H1 (cell line): ENCODE measurements around the gene TRNP1. TPM values are rescaled to one million over a fixed set of nuclear protein-coding genes. Genes with fewer than 3 reads are reported as not detected.

Experiments used
- CTCF ChIA-PET: fragments of 300-600 bp; sonication (Branson Sonifier 250); formaldehyde crosslinking; loops from one replicate; lab custom pipeline; 2021; ENCODE audit not compliant: partially characterized antibody; lab: Charles Lee
- POLR2A ChIA-PET: fragments of 300-600 bp; sonication (Branson Sonifier 250); formaldehyde crosslinking; loops from one replicate; lab custom pipeline; 2021; ENCODE audit warnings: inconsistent platforms; ENCODE audit not compliant: partially characterized antibody; lab: Charles Lee
- DNase-seq, 2 experiments: peaks; one replicate each; pipeline versions ENCODE4 v3.0.0 to v3.0.0-alpha.2; 2010 to 2022; ENCODE audit warnings: low spot score in 2 of 2, low read depth in 1 of 2, mixed read lengths in 1 of 2
- FAIRE-seq: peaks from 2 replicates; lab custom pipeline; 2011; peaks lifted over from hg19 to GRCh38; lab: Jason Lieb, UNC
- H2AFZ ChIP-seq: 2 replicates; pipeline ENCODE4 v1.8.1; 2012; ENCODE audit warnings: low read length, inconsistent platforms
- H2AK5ac ChIP-seq: 2 replicates; pipeline ENCODE4 v1.6.1; 2013; ENCODE audit warnings: low read depth, low read length
- H2BK120ac ChIP-seq: replicated peaks from 2 replicates; pipeline ENCODE3; 2013; ENCODE audit warnings: low read depth, low read length, inconsistent platforms
- H2BK12ac ChIP-seq: 2 replicates; pipeline ENCODE4 v1.6.1; 2013; ENCODE audit warnings: low read depth, low read length
- H2BK15ac ChIP-seq: 2 replicates; pipeline ENCODE4 v1.6.1; 2013; ENCODE audit warnings: low read length
- H2BK20ac ChIP-seq: 2 replicates; pipeline ENCODE4 v1.6.1; 2013; ENCODE audit warnings: low read length
- H2BK5ac ChIP-seq: 2 replicates; pipeline ENCODE4 v1.6.1; 2013; ENCODE audit warnings: low read depth, low read length
- H3K14ac ChIP-seq: 2 replicates; pipeline ENCODE4 v1.6.1; 2013; ENCODE audit warnings: inconsistent platforms; ENCODE audit not compliant: insufficient read length
- H3K18ac ChIP-seq: 2 replicates; pipeline ENCODE4 v1.6.1; 2013; ENCODE audit warnings: low read length; ENCODE audit errors: extremely low read depth
- H3K23ac ChIP-seq: 2 replicates; pipeline ENCODE4 v1.6.1; 2013; ENCODE audit warnings: inconsistent platforms; ENCODE audit not compliant: insufficient read length
- H3K23me2 ChIP-seq: 2 replicates; pipeline ENCODE4 v1.6.1; 2013; ENCODE audit warnings: low read depth, low read length
- H3K27ac ChIP-seq: 2 replicates; pipeline ENCODE4 v1.6.1; 2011; ENCODE audit warnings: low read depth, low read length, inconsistent platforms
- H3K27me3 ChIP-seq, 4 experiments: replicated peaks in 1 of 4; 1 replicate in 1 of 4; 2 replicates in 3 of 4; pipeline versions ENCODE4 v1.6.1 to v1.8.1; 2011 to 2013; ENCODE audit warnings: low read length in 3 of 4, mild to moderate bottlenecking in 3 of 4, inconsistent platforms in 2 of 4, mixed read lengths in 2 of 4, moderate library complexity in 1 of 4; ENCODE audit not compliant: control insufficient read depth in 3 of 4, insufficient read depth in 3 of 4; ENCODE audit errors: extremely low read depth in 1 of 4
- H3K36me3 ChIP-seq, 4 experiments: 2 replicates each; pipeline versions ENCODE4 v1.6.1 to v1.8.1; 2011 to 2013; ENCODE audit warnings: mild to moderate bottlenecking in 4 of 4, low read length in 3 of 4, moderate library complexity in 2 of 4, control low read depth in 1 of 4, inconsistent platforms in 1 of 4; ENCODE audit not compliant: insufficient read depth in 4 of 4, control insufficient read depth in 2 of 4
- H3K4ac ChIP-seq: replicated peaks from 2 replicates; pipeline ENCODE3; 2013; ENCODE audit warnings: low read length, low read depth, mixed read lengths, inconsistent platforms; ENCODE audit not compliant: insufficient read length
- H3K4me1 ChIP-seq, 4 experiments: replicated peaks in 1 of 4; 1 replicate in 1 of 4; 2 replicates in 3 of 4; pipeline versions ENCODE4 v1.6.1 to v1.8.1; 2011 to 2013; ENCODE audit warnings: low read length in 3 of 4, inconsistent platforms in 2 of 4, mixed read lengths in 1 of 4; ENCODE audit not compliant: insufficient read depth in 4 of 4, control insufficient read depth in 3 of 4
- H3K4me2 ChIP-seq, 2 experiments: 2 replicates each; pipeline versions ENCODE4 v1.6.1 to v1.8.1; 2011 to 2013; ENCODE audit warnings: low read depth in 2 of 2, low read length in 2 of 2, control low read depth in 1 of 2, inconsistent platforms in 1 of 2, mild to moderate bottlenecking in 1 of 2; ENCODE audit not compliant: insufficient read depth in 1 of 2
- H3K4me3 ChIP-seq, 4 experiments: fragments of 200-600, 300-600 bp in 1 of 4; sonication (generic), shearing (Covaris generic), sonication (Bioruptor Twin) in 1 of 4; 2 replicates each; pipeline versions ENCODE4 v1.5.1 to v1.8.1; 2011 to 2016; ENCODE audit warnings: low read length in 4 of 4, low read depth in 3 of 4, control low read depth in 2 of 4, inconsistent platforms in 2 of 4, mild to moderate bottlenecking in 2 of 4, mixed read lengths in 1 of 4, moderate library complexity in 1 of 4; ENCODE audit not compliant: insufficient read depth in 2 of 4; ENCODE audit errors: extremely low read depth in 1 of 4
- H3K56ac ChIP-seq: replicated peaks from 2 replicates; pipeline ENCODE3; 2013; ENCODE audit warnings: low read depth, mild to moderate bottlenecking, mixed read lengths, low read length, inconsistent platforms; ENCODE audit not compliant: insufficient read length
- H3K79me1 ChIP-seq: 2 replicates; pipeline ENCODE4 v1.6.1; 2013; ENCODE audit warnings: low read depth, low read length, control low read depth
- H3K79me2 ChIP-seq, 2 experiments: 2 replicates each; pipeline versions ENCODE4 v1.6.1 to v1.8.1; 2012 to 2013; ENCODE audit warnings: low read length in 2 of 2, mild to moderate bottlenecking in 2 of 2, inconsistent platforms in 1 of 2; ENCODE audit not compliant: insufficient read depth in 2 of 2, control insufficient read depth in 1 of 2
- H3K9ac ChIP-seq, 4 experiments: replicated peaks in 1 of 4; 1 replicate in 1 of 4; 2 replicates in 3 of 4; pipeline versions ENCODE4 v1.6.1 to v1.8.1; 2011 to 2013; ENCODE audit warnings: low read depth in 3 of 4, low read length in 3 of 4, control low read depth in 2 of 4, mild to moderate bottlenecking in 2 of 4, moderate library complexity in 2 of 4, inconsistent platforms in 1 of 4; ENCODE audit errors: extremely low read depth in 1 of 4
- H3K9me3 ChIP-seq, 2 experiments: 2 replicates each; pipeline versions ENCODE4 v1.6.1 to v1.8.1; 2012 to 2013; ENCODE audit warnings: mild to moderate bottlenecking in 2 of 2, moderate library complexity in 2 of 2, control low read depth in 1 of 2, inconsistent platforms in 1 of 2, low read depth in 1 of 2, low read length in 1 of 2, mixed read lengths in 1 of 2; ENCODE audit not compliant: insufficient read depth in 2 of 2
- H4K20me1 ChIP-seq, 2 experiments: replicated peaks in 1 of 2; 2 replicates each; pipeline versions ENCODE3 to v1.8.1; 2011 to 2013; ENCODE audit warnings: inconsistent platforms in 2 of 2, low read length in 2 of 2, mild to moderate bottlenecking in 1 of 2; ENCODE audit not compliant: insufficient read depth in 2 of 2, control insufficient read depth in 1 of 2
- H4K5ac ChIP-seq: 2 replicates; pipeline ENCODE4 v1.6.1; 2013; ENCODE audit warnings: low read length, low read depth, mixed read lengths, inconsistent platforms; ENCODE audit not compliant: insufficient read length
- H4K8ac ChIP-seq: 2 replicates; pipeline ENCODE4 v1.8.0; 2013; ENCODE audit warnings: mild to moderate bottlenecking, moderate library complexity, low read length, inconsistent platforms; ENCODE audit not compliant: insufficient read depth; ENCODE audit errors: extremely low read depth
- H4K91ac ChIP-seq: replicated peaks from 2 replicates; pipeline ENCODE3; 2013; ENCODE audit warnings: low read length, mixed read lengths, inconsistent platforms; ENCODE audit not compliant: insufficient read length
- KDM1A ChIP-seq: fragments of 200-600, 300-600 bp; sonication (generic); IDR thresholded peaks from 2 replicates; pipeline ENCODE4 v1.7.1; 2016; ENCODE audit warnings: mild to moderate bottlenecking, low read length, borderline replicate concordance
- RAD21 ChIP-seq, 2 experiments: IDR thresholded peaks in 1 of 2; conservative IDR thresholded peaks in 1 of 2; 2 replicates each; pipeline ENCODE4 v1.6.1; 2011; ENCODE audit warnings: low read depth in 2 of 2, low read length in 2 of 2, improper control_type of control experiment in 1 of 2, inconsistent platforms in 1 of 2, mild to moderate bottlenecking in 1 of 2, moderate library complexity in 1 of 2
- RXRA ChIP-seq: IDR thresholded peaks from 2 replicates; pipeline ENCODE4 v1.6.1; 2011; ENCODE audit warnings: low read depth, mild to moderate bottlenecking, low read length, moderate library complexity; ENCODE audit not compliant: insufficient read depth
- SUZ12 ChIP-seq: fragments of 200-600 bp; sonication (generic); IDR thresholded peaks from 2 replicates; pipeline ENCODE4 v1.6.1; 2012; ENCODE audit warnings: mild to moderate bottlenecking, inconsistent platforms, low read length, moderate library complexity, mixed read lengths
- WGBS, 2 experiments: shearing (Covaris generic) in 1 of 2; methylation state at CpG; one replicate each; pipeline versions ENCODE4 v1.1.6 to v1.1.7; 2013 to 2015; ENCODE audit warnings: low lambda C conversion rate in 2 of 2, mixed read lengths in 2 of 2, inconsistent platforms in 1 of 2, low coverage in 1 of 2, missing lambda C conversion rate in 1 of 2; ENCODE audit not compliant: insufficient replicate concordance in 2 of 2, insufficient coverage in 1 of 2, insufficient read length in 1 of 2; ENCODE audit errors: extremely low coverage in 1 of 2, missing lambda C conversion rate in 1 of 2; 5-methylcytosine and 5-hydroxymethylcytosine counted together
- polyA plus RNA-seq, 7 experiments: library from polyadenylated mRNA; depleted of rRNA in 3 of 7; stranded (reverse) in 5 of 7; unstranded in 2 of 7; fragments of >200 nt in 5 of 7; fragments of 200-250 nt in 2 of 7; gene quantifications; 1 replicate in 5 of 7; 2 replicates in 1 of 7; 4 replicates in 1 of 7; pipeline versions ENCODE4 v1.2.1 to v1.2.3, GENCODE V29; 2011 to 2013; ENCODE audit warnings: missing spikeins in 2 of 7, mixed read lengths in 2 of 7
- total RNA-seq: library from RNA; stranded (reverse); fragmentation: NEBNext Ultra II Directional; extraction: Animal tissue kit (Norgen Biotek cat#: 25700); gene quantifications from 2 replicates; pipeline ENCODE4 v1.2.1, GENCODE V29; 2021

The TRNP1 gene
- total and polyA plus RNA-seq, 2 of the 8 experiments (the other 6 are each of a cell fraction or from before 2014, with no cell fraction given), result 51.7 to 102 TPM

DNA sequence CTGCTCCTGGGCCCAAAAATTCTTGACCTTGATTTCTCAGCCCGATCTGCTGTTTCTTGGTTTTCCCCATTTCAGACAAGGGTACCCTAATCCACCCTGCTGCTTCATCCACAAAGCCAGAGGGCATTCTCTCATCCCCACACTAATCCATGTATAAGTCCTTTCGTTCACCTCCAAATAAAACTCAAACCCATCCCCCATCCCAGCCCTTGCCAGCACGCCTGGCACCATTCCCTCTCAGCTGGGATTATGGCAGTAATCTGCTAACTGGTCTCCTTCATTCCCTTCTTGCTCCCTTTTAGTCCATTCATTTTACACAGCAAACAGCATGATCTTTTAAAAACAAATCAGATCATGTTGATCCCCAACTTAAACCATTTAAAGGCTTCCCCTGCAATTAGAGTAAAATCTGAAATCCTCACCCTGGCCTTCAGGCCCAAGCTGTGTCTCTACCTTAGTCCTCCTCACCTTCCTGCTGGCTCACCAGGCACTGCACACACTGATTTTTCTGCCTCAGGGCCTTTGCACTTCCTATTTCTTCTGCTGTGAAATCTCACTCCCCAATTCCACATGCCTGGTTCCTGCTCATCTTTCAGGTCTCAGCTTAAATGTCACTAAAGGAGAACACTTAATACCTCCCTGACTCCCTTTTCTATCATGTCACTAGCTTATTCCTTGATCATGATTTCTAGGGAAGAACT lies 12.2 kb upstream of the TRNP1 start:
- no peak overlapping the region for H4K91ac ChIP-seq
- no peak overlapping the region for H2AK5ac ChIP-seq
- no peak overlapping the region for H4K8ac ChIP-seq
- H2BK12ac ChIP-seq, result no peak overlapping the region
- H3K9ac ChIP-seq, result no peak overlapping the region
- no peak overlapping the region for H3K56ac ChIP-seq
- H3K18ac ChIP-seq, result no peak overlapping the region
- H3K4me3 ChIP-seq, result no peak overlapping the region
- H3K4ac ChIP-seq, result no peak overlapping the region
- H3K23me2 ChIP-seq, result no peaks in the 10 kb centered on the region
- POLR2A ChIA-PET, result interaction anchor here (1.0 to 42.2 kb wide), 2 partner anchors 21 to 41 kb away, joined by 3 to 1829 read pairs; partner anchors contain the start of genes KDF1, TENT5B and TRNP1
- H3K79me1 ChIP-seq, result no peaks in the 10 kb centered on the region
- H2AFZ ChIP-seq, result no peak overlapping the region
- CTCF ChIA-PET, result interaction anchor here (1.0 to 3.0 kb wide), 4 partner anchors 14 to 303 kb away, joined by 3 to 15 read pairs (median 7); partner anchors contain the start of gene KDF1
- H2BK120ac ChIP-seq, result no peak overlapping the region
- DNase-seq, result no peak
- H3K14ac ChIP-seq, result no peak overlapping the region
- no peaks in the 10 kb centered on the region for H3K27me3 ChIP-seq
- no peak overlapping the region for H2BK15ac ChIP-seq
- no peaks in the 10 kb centered on the region for H3K79me2 ChIP-seq
- no peak for FAIRE-seq
- H2BK20ac ChIP-seq, result no peak overlapping the region
- H3K36me3 ChIP-seq, result no peaks in the 10 kb centered on the region
- no peaks in the 10 kb centered on the region for H3K9me3 ChIP-seq
- H3K4me2 ChIP-seq, result no peak overlapping the region
- no peak overlapping the region for H3K23ac ChIP-seq
- H2BK5ac ChIP-seq, result no peak overlapping the region
- no peak overlapping the region for H4K5ac ChIP-seq
- no peaks in the 10 kb centered on the region for H4K20me1 ChIP-seq
- 82% methylated on average over 3 of the region's 3 CpGs; no CpG with 5 or more reads in 1 of the 2 experiments for WGBS, 2 experiments
- TF ChIP-seq KDM1A (peak; percentile 15; the same call in 1 of the 2 replicates), RAD21 (IDR thresholded peaks at IDR 0.05 in 1 of 2, conservative IDR thresholded peaks at IDR 0.05 in 1 of 2; ENCODE audit: low read depth in 2 of 2, low read length in 2 of 2) (no peak), RXRA (no peak), SUZ12 (no peak)
- TF ChIP-seq, all 59 proteins: peak for 1
- no peak overlapping the region for H3K27ac ChIP-seq
- no peaks in the 10 kb centered on the region for H3K4me1 ChIP-seq
